Activated T-cell treated with anti-CD3 and anti-CD28 coated beads, Interleukin-2, amount 50 U/mL, for 72 hours (primary cell): ENCODE results near the gene INSL3. TPM values are rescaled to one million over a fixed set of nuclear protein-coding genes. Genes with fewer than 3 reads are reported as not detected.

Experiments
- ATAC-seq, 2 donors: fragments of 150-1000 bp; cut with Tn5 transposase; replicated peaks in 1 of 2; 2 replicates each; pipeline ENCODE4 v1.10.0; 2021; ENCODE audit warnings: moderate library complexity in 2 of 2, mild to moderate bottlenecking in 1 of 2
- DNase-seq, 2 donors: peaks; one replicate each; pipeline ENCODE4 v3.0.0; 2021 to 2022; ENCODE audit warnings: mixed read lengths in 1 of 2
- H3K27ac Mint-ChIP-seq: one replicate; pipeline ENCODE4 v1.8.0; 2022; ENCODE audit warnings: mild to moderate bottlenecking, moderate library complexity, mixed read lengths
- H3K27me3 Mint-ChIP-seq: one replicate; pipeline ENCODE4 v1.8.0; 2022; ENCODE audit warnings: low read depth, mixed read lengths
- H3K36me3 Mint-ChIP-seq, 2 donors: one replicate each; pipeline ENCODE4 v1.8.0; 2022; ENCODE audit warnings: mixed read lengths in 2 of 2, mild to moderate bottlenecking in 1 of 2; ENCODE audit not compliant: insufficient read depth in 2 of 2
- H3K4me1 Mint-ChIP-seq: one replicate; pipeline ENCODE4 v1.8.0; 2022; ENCODE audit warnings: low read depth, mixed read lengths
- H3K4me3 Mint-ChIP-seq, 2 donors: one replicate each; pipeline ENCODE4 v1.8.0; 2022; ENCODE audit warnings: mild to moderate bottlenecking in 2 of 2, mixed read lengths in 2 of 2, moderate library complexity in 2 of 2
- H3K9me3 Mint-ChIP-seq, 2 donors: one replicate each; pipeline ENCODE4 v1.8.0; 2022; ENCODE audit warnings: mixed read lengths in 2 of 2
- total RNA-seq, 2 donors: library from RNA; stranded (reverse); gene quantifications; one replicate each; pipeline ENCODE4 v1.2.3, GENCODE V29; 2022

INSL3 gene
- total RNA-seq, 2 donors from 2014 or later, result 6.8 to 12.5 TPM

GRCh38 chr19:17841371-17841809 lies 20.1 kb upstream of the INSL3 start:
- Mint-ChIP-seq H3K36me3 (peaks cover 19 to 37% of the 10 kb centered on the region in 2 donors), H3K4me1 (peaks cover 36% of the 10 kb centered on the region), H3K27me3 (no peaks in the 10 kb centered on the region), H3K9me3 (no peaks in the 10 kb centered on the region), H3K27ac (no peak overlapping the region), H3K4me3 (no peak overlapping the region)
- DNase-seq (no peak), ATAC-seq (no peak)

- peaks cover 32% of the 10 kb centered on the region for H3K4me1 Mint-ChIP-seq
Measured at GRCh38 chr19:17840019-17840418, 18.7 kb upstream of the INSL3 start.

GRCh38 chr19:17837972-17838371 lies 16.7 kb upstream of the INSL3 start:
- peak overlapping the region; percentile 50 for H3K27ac Mint-ChIP-seq
- H3K36me3 Mint-ChIP-seq, result peaks cover 24 to 40% of the 10 kb centered on the region in 2 donors
- H3K4me3 Mint-ChIP-seq, result no peak overlapping the region
- DNase-seq, result no peak
- ATAC-seq, result no peak
- peaks cover 15% of the 10 kb centered on the region for H3K4me1 Mint-ChIP-seq
- no peaks in the 10 kb centered on the region for H3K9me3 Mint-ChIP-seq
- no peaks in the 10 kb centered on the region for H3K27me3 Mint-ChIP-seq

More at GRCh38 chr19:17840019-17840418, 18.7 kb upstream of the INSL3 start:
- Mint-ChIP-seq H3K36me3 (peaks cover 28 to 48% of the 10 kb centered on the region in 2 donors), H3K9me3 (no peaks in the 10 kb centered on the region), H3K4me3 (no peak overlapping the region), H3K27ac (no peak overlapping the region), H3K27me3 (no peaks in the 10 kb centered on the region)
- ATAC-seq (no peak), DNase-seq (no peak)

GRCh38 chr19:17836530-17836929 lies 15.2 kb upstream of the INSL3 start:
- Mint-ChIP-seq H3K27me3 (no peaks in the 10 kb centered on the region), H3K4me3 (no peak overlapping the region), H3K4me1 (peaks cover 15% of the 10 kb centered on the region), H3K36me3 (peaks cover 29 to 45% of the 10 kb centered on the region in 2 donors), H3K27ac (peak overlapping the region; percentile 65), H3K9me3 (no peaks in the 10 kb centered on the region)
- no peak for DNase-seq
- ATAC-seq, result no peak

- ATAC-seq (no peak), DNase-seq (no peak)
- Mint-ChIP-seq H3K27ac (peak overlapping the region; percentile 12), H3K4me1 (peaks cover 18% of the 10 kb centered on the region), H3K9me3 (no peaks in the 10 kb centered on the region), H3K36me3 (peaks cover 29 to 48% of the 10 kb centered on the region in 2 donors), H3K4me3 (no peak overlapping the region), H3K27me3 (no peaks in the 10 kb centered on the region)
Measured at GRCh38 chr19:17835182-17836006, 14.1 kb upstream of the INSL3 start.

- Mint-ChIP-seq H3K27me3 (no peaks in the 10 kb centered on the region), H3K9me3 (no peaks in the 10 kb centered on the region), H3K4me3 (no peak overlapping the region), H3K4me1 (peaks cover 20% of the 10 kb centered on the region), H3K27ac (no peak overlapping the region), H3K36me3 (peaks cover 31 to 51% of the 10 kb centered on the region in 2 donors)
- ATAC-seq (no peak), DNase-seq (no peak)
Measured at GRCh38 chr19:17834350-17835181, 13.2 kb upstream of the INSL3 start.

- no peaks in the 10 kb centered on the region for H3K9me3 Mint-ChIP-seq
- no peak overlapping the region for H3K4me3 Mint-ChIP-seq
- ATAC-seq (no peak), DNase-seq (no peak)
- no peak overlapping the region for H3K27ac Mint-ChIP-seq
- peaks cover 20% of the 10 kb centered on the region for H3K4me1 Mint-ChIP-seq
- no peaks in the 10 kb centered on the region for H3K27me3 Mint-ChIP-seq
- peaks cover 35 to 47% of the 10 kb centered on the region in 2 donors for H3K36me3 Mint-ChIP-seq
Measured at GRCh38 chr19:17832443-17833208, 11.3 kb upstream of the INSL3 start.

GRCh38 chr19:17831419-17831888 lies 10.1 kb upstream of the INSL3 start:
- Mint-ChIP-seq H3K27me3 (no peaks in the 10 kb centered on the region), H3K4me1 (peaks cover 17% of the 10 kb centered on the region), H3K27ac (no peak overlapping the region), H3K36me3 (peaks cover 32 to 50% of the 10 kb centered on the region in 2 donors), H3K4me3 (no peak overlapping the region), H3K9me3 (no peaks in the 10 kb centered on the region)
- ATAC-seq, result no peak
- no peak for DNase-seq

GRCh38 chr19:17830567-17831418 lies 9.5 kb upstream of the INSL3 start:
- Mint-ChIP-seq H3K36me3 (peaks cover 28 to 45% of the 10 kb centered on the region in 2 donors), H3K4me1 (peaks cover 14% of the 10 kb centered on the region), H3K9me3 (no peaks in the 10 kb centered on the region), H3K27ac (no peak overlapping the region), H3K4me3 (no peak overlapping the region), H3K27me3 (no peaks in the 10 kb centered on the region)
- DNase-seq (peak; percentile 65 to 73), ATAC-seq (peak; percentile 84 to 86)

GRCh38 chr19:17829855-17830566 lies 8.7 kb upstream of the INSL3 start:
- no peak overlapping the region for H3K27ac Mint-ChIP-seq

GRCh38 chr19:17826508-17827056 lies 5.3 kb upstream of the INSL3 start:
- no peak for ATAC-seq
- peaks cover 5% of the 10 kb centered on the region for H3K4me1 Mint-ChIP-seq
- H3K27ac Mint-ChIP-seq, result no peak overlapping the region

More at GRCh38 chr19:17829855-17830566, 8.7 kb upstream of the INSL3 start:
- Mint-ChIP-seq H3K9me3 (no peaks in the 10 kb centered on the region), H3K27me3 (no peaks in the 10 kb centered on the region), H3K4me1 (peaks cover 6% of the 10 kb centered on the region), H3K4me3 (no peak overlapping the region), H3K36me3 (peaks cover 22 to 45% of the 10 kb centered on the region in 2 donors)
- ATAC-seq (no peak), DNase-seq (no peak)

More at GRCh38 chr19:17826508-17827056, 5.3 kb upstream of the INSL3 start:
- H3K4me3 Mint-ChIP-seq, result no peak overlapping the region
- no peaks in the 10 kb centered on the region for H3K27me3 Mint-ChIP-seq
- peaks cover 12 to 34% of the 10 kb centered on the region in 2 donors for H3K36me3 Mint-ChIP-seq
- H3K9me3 Mint-ChIP-seq, result no peaks in the 10 kb centered on the region
- no peak for DNase-seq
